GM21717 (cell line): ENCODE data around the gene PPP2R5C.
A peak's percentile ranks its signal among the peaks of the same experiment; 100 is the strongest.

Experiments
- ATAC-seq: cut with Tn5 transposase; IDR thresholded peaks from one replicate; pipeline ENCODE4 v1.9.1; 2021; ENCODE audit warnings: mild to moderate bottlenecking, moderate library complexity; ENCODE audit not compliant: unreplicated experiment

Gene PPP2R5C

DNA sequence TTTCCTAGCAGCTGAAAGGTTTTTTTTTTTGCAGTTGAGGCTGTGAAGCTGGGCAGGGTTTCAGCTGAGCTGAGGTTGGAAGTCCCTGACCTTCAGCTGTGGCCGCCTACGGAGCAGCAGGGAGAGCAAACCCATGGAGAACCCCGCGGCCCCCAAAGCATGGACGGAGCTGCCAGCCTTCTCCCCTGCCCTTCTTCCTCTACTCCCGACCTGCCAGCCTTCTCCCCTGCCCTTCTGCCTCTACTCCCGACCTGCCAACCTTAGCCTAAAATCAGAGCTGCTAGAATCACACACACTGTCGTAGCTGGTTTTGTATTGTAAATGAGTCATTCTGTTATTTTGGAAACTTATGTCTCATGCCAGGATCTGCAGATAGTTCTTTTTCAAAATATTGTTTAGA, 74.6 kb downstream of the PPP2R5C start:
- ATAC-seq = no peak

DNA sequence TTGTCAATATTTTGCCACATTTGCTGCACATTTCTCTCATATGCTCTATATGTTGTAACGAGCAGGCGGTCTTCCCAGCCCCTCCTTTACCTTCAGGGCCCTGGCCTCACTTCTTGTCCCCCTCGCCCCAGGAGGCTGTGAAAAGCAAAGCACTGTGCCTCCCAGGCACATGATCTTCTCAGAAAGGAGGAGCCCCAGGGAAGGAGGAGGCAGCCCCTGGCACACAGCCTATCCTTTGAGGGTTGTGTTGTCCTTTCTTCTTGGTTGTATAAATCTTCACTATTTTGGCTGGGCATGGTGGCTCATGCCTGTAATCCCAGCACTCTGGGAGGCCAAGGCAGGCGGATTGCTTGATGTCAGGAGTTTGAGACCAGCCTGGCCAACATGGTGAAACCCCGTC, 77.0 kb downstream of the PPP2R5C start:
- ATAC-seq = no peak

DNA sequence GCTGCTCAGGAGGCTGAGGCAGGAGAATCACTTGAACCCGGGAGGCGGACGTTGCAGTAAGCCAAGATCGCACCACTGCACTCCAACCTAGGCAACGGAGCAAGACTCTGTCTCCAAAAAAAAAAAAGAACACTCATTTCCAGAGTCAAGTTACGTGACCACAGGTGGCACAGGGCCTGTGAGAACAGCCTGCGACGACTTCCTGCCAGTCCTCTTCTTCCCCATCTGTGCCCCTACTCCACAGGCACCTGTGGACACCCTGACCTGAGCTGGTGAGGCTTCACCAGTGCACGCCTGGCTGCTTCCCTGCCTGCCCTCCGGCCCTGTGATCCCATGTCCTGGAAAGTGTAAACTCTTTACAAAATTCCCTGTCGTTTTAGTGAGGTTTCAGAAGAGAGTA, 77.7 kb downstream of the PPP2R5C start:
- ATAC-seq = peak; percentile 54

DNA sequence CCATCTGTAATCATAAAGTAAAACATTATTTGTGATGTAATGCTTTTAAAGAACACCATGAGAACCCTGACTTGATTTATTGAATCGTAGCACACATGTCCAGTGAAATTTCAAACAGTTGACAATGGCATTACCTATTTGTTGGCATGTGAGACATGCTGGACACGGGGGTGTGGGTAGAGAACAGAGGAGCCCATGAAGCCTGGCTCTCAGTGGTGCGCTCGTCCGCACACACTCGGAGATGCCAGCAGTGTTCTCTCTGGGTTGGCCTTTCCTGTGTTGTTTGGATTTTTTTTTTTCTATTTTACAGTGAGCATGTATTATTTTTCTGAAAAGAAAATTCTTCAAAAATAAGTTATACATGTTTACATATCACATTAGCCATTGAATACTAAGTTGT, 78.2 kb downstream of the PPP2R5C start:
- ATAC-seq = no peak

DNA sequence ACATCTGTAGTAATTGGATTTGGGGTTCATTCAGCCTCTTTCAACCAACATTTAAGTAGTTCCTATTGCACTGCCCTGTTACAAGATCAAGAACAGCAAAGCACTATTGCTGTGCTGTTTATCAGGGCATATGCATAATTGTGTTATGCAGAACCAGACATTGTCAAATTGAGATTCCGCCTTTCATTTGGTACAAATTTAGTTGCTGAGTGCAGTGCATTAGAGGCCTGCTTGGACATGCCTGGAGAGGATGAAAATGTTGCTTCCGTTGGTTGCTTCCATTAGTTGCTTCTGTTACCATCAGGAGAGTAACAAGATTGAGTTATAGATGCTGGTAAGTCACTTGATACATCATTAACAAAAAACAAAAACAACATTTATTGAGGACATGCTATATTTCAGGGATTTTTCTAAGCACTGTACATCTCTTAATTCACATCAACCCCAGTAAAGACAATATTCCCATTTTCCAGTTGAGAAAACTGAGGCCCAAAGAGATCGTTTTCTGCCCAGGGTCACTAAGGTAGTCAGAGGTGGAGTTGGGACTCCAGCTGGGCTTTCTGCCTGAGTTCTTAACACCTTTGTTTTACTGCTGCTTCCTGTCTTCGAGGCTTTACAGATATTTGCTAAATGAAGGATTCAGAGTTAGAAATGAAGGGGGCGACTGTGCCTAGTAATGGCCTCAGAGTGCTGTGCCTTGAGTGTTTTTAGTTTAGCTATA, 79.3 kb downstream of the PPP2R5C start:
- ATAC-seq = no peak

DNA sequence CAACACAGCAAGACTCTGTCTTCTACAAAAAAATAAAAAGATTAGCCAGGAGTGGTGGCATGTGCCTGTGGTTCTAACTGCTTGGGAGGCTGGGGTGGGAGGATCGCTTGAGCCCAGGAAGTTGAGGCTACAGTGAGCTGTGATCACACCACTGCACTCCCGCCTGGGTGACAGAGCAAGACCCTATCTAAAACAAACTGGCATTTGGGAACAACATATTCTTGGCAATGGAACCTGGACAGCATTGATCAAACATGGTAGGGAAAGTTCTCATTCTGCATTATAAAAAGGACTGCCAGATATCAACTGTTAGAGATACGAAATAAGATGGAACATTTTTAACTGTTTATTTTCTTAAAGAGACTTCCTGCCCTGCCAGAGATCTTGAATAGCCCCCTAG, 81.5 kb downstream of the PPP2R5C start:
- ATAC-seq = no peak

DNA sequence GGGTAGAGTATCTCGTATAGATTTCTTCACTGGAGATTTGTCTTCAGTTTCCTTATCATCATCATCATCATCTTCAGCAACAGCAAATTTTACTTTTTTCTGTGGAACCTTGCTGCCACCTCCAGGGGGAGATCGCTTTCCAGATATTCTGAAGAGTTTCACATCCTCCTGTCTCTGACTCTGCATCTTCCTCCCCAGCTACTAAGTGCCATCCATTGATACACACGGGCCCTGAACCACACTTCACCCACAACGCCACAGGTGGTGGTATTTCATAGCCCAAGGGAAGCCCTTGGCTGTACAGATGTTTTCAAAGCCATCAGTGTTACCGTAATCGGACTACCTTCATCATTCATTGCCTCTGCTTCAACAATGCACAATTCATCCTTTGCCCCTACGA, 82.2 kb downstream of the PPP2R5C start:
- peak; percentile 64 for ATAC-seq

DNA sequence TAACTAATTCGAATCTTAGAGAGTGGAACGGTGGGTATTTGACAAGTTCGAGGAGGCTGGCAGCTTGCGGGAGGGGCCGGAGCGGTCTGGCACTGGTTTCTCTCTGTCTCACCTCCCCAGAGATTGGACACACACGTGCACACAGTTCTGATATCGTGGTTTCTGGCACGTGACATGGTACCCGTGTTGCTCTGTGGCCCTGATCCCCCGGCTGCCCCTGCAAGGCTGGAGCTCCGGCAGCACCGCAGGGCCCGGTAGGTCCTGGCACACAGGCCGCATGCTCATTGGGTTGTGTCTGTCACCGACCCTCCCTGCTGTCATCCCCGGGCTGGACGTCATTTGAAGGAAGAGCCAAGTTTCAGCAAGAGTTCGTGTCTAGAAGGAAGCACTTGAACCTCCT, 82.7 kb downstream of the PPP2R5C start:
- ATAC-seq = no peak

DNA sequence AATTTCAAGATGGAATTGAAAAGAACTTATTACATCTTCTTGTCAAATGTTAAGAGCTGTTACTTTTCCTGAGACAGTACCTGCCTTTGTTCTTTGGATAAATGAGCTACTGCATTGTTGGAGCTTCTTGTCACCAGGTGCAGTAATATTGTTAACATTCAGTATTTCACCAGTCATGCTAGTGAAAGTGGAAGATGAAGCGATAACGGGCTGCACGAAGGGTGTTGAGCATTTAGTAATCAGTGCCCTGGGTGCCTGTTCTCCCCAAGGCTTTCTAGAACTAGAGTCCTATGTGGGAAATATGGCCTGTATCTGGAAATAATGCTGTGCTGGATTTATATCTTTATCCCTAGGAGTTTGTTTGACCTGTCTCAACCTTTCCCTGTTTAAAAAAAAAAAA, 83.2 kb downstream of the PPP2R5C start:
- no peak for ATAC-seq

DNA sequence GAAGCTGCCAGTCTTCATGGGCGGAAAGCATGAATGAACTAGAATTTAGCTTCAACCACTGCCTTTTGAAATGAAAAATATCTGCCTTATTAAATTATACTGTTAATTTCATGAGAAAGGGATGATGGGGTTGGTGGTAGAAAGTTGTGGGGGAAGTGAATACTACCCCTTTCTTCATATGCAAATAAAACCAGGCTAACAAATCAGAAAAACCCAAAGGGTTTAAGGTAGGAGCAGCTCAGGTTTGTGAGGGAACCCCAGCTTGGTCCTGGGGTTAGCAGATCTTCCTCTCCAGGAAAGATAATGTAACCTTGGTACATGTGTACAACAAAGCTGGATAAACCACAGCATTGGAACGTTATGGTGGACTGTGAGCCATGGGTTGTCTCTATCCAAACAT, 84.0 kb downstream of the PPP2R5C start:
- no peak for ATAC-seq

DNA sequence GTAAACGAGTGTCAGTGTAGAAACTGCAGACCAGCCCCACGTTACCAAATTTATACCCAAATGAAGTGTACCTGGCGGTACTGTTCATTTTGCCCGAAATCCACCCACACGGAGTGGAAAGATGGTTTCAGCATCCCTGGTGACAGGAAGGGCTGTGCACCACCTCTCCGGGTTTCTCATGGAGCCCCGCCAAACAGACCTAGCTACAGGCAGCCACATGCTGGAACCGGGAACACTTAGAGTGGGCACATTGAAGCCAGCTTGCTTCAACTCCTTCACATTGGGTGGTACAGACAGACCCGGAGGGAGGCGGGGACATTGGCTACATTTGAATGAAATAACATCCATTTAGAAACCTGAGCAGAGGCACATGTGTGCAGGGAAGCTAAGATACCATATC, 84.4 kb downstream of the PPP2R5C start:
- ATAC-seq = no peak

DNA sequence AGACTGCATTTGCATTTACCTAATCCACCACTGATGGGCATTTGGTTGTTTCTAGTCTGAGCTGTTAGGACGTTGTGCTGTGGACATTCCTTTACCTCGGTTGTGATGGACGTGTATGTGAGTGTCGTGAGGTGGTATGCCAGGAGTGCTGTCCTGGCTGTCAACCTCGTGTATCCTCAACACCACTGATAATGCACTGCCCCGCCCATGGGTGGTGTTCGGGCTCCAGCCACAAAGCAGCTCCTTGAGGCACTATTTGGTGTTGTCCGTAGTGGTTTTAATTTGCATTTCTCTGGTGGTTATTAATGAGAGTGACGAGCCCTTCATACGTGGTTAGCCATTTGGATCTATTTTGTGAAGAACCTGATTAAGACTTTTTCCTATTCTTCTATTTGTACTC, 87.6 kb downstream of the PPP2R5C start:
- ATAC-seq = peak; percentile 63

DNA sequence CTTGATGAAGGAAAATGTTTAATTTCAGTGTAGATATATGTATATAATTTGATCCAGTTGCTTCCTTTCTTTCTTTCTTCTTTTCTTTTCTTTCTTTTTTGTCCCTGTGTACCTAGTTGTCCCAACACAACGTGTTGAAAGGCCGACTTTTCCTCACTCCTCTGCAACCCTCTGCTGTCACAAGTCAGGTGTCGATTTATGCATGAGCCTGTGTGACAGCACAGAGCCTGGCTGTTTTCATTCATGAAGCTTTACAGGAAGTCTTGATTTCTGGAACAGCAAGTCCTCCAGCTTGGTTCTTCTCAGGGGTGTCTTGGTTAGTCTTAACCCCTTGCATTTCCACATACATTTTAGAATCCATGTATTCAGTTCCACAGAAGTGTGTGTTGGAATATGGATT, 88.1 kb downstream of the PPP2R5C start:
- no peak for ATAC-seq

DNA sequence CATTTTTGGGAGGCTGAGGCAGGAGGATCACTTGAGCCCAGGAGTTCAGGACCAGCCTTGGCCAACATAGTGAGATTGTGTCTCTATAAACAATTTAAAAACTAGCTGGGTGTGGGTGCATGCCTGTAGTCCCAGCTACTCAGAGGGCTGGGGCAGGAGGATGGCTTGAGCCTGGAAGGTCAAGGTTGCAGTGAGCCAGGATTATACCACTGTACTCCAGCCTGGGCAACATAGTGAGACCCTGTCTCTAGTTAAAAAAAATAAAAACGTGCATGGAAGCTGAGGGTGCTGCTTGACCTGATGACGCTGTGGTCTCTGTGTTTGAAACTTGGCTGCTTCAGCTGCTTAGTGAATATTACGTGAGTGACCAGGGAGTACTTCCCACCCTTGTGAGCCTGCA, 89.7 kb downstream of the PPP2R5C start:
- ATAC-seq = no peak

DNA sequence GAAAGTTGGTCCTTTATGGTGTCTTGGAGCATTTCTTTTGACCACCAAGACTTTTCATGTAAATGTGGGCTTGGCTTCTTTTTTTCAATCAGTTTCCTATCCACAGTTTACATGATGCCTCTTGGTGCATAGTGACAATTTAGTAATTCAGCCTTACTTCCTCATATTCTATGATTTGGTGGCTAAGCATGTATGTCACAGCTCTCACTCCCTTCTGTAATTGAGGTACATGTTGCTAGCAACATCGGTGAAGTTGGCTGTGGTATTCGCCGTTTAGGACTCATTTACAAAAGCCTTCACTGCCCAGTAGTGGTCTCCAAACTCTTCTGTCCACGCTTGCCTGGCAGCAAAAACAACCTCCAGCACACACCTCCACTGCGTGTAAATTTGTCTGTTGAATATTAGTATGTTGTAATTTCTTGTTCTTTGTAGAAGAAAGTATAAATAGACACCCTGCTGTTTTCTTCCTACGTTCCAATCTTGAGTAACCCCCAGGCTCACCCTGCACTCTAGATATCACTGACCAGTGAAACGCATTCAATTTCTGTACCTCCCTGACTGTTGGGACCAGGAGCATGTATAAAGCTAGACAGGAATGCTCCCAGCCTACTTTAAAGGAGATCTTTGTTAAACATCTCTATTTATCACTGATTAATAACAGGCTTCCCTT, 90.4 kb downstream of the PPP2R5C start:
- no peak for ATAC-seq

DNA sequence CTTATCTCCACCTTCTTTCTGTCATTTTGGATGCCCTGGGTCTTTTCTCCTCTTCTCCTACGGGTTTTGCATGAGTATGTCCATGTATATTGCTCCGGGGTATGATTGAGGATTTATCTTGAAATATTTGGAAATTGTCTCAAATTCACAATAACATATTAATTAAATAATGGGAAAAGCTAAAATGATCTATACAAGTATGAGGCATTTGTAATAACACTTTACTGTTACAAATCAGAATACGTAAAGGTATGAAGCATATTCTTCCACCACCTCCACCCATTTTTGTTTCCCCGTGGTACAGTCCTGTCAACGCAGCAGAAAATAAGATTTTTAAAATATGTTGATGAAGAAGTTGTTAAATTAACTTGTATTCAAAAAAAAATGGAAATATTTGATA, 91.3 kb downstream of the PPP2R5C start:
- ATAC-seq = no peak

DNA sequence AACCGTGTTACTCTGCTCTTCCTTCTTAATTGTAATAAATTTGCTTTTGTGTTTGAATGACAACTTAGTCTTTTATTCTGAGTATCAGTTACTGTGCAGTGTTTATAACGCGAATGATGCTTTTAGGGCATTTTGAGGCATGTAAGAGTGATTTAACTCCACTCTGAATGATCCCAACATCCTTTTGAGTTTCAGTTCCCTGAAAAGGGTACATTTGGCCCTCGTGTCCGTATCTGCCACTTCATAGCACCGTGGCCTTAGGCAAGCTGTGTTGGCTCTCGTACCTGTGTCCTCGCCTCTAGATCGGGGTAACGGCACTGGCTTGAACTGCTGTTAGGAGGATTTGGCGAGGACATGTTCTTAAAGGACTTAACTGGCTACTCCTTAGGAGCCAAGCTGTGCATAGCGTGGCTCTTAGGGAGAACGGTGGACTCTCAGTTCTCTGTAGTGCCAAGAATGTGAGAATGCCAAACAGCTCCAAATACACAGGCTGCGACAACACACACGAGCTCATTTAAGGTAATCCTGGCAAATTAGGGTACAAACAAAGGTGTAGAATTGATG, 92.0 kb downstream of the PPP2R5C start:
- no peak for ATAC-seq

DNA sequence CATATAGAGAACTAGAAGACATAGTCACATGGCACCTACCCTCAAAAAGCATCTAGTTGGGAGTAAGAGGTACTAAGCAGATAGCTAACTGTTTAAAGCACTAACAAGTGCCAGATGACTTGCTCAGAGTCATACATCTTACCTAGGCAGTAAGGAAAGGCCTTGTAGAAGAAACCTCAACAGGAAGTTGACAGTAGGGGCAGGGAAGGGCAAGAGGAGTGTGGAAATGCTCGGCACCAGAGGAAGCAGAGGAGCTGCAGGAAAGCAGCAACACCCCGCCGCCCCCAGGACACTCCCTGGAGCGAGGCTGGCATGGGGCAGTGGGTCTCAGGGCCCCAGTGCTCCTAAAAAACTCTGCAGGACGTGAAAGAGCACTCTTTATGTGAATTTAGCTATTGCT, 92.9 kb downstream of the PPP2R5C start:
- ATAC-seq = no peak

DNA sequence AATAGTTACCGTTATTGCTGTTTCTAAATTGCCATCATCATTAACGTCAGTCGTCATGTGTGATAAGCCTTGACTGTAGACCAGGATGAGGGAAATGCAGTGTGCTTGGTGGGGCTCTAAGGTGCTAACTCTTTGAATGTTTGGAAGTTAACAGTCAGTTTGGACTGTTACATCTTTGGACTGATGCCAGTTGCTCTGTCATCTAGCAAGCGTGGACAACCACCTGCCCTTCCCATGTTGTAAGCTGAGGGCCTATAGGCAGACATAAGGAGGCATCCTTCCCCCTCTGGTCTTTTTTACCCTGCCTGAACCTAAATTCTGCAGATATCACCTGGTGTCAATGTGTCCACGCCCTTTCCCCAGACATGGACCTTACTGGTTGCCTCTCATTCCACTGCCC, 94.4 kb downstream of the PPP2R5C start:
- no peak for ATAC-seq

DNA sequence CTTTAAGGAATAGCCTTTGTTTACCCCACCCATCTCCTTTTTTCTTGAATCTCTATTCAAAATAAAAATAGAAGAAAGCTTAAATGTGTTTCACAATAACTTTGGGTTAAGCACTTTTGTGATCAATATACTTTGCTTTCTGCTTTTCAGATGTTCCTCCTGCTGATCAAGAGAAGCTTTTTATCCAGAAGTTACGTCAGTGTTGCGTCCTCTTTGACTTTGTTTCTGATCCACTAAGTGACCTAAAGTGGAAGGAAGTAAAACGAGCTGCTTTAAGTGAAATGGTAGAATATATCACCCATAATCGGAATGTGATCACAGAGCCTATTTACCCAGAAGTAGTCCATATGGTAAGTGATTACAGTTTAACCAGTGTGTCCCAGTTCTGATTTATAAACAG, 95.0 kb downstream of the PPP2R5C start:
- no peak for ATAC-seq

DNA sequence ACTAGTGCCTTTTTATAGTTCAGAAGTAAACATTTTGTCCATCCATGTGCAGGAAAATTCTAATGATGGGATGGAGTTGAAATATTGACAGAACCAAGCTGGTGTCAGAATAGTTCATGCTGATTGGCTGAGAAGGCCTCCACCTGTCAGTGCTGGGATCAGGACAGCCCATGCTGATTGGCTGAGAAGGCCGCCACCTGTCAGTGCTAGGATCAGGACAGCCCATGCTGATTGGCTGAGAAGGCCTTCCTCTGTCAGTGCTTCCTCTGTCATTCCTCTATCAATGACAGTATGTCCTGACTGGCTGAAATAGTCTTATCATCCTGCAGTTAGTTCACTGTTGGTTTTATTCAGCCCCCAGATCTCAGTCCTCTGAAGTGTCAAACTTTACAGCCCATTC, 95.7 kb downstream of the PPP2R5C start:
- ATAC-seq = no peak

DNA sequence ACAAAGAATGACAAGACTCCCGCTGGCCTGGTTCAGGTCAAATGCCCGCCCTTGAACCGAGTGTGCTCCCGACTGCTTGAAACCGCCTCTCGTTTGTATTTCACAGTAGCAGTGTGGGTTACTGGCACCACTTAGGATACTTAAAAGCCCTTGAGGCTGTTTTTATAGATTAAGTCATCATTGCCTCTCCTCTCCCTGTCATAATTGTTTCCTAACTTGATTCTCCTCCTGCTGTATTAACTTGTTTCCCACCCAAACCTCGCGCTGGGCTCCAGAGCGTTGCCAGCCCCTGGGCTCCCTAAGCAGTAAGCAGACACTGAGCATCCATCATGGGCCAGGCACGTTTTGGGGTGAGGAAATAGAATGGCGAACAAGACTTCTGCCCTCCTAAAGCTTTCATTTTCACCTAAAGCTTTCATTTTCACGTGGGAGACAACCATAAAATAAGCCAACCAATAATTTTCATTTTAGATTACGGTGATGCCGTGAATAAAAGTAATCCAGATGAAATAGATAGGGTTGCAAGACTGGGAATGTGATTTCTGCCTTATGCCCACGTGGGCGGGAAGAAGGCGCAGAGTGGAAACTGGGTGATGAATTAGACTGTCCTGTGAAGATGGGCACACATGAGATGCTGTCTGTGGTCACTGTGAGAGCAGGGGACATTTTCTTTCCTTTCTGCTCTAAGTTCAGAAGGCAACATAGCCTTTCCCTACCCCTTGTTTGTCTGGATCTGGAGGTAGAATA, 97.5 kb downstream of the PPP2R5C start:
- no peak for ATAC-seq
